Activated CD8-positive, alpha-beta memory T cell treated with anti-CD3 and anti-CD28 coated beads, Interleukin-2, amount 50 U/mL, for 1 hour (primary cell): ENCODE data around the gene TRAPPC14.
A peak's percentile ranks its signal among the peaks of the same experiment; 100 is the strongest.
"Not testable (repeated sequence)": the region's sequence is repeated elsewhere in the genome, so short reads cannot be mapped to it uniquely, and the experiment has no call there.

ENCODE experiments used
- DNase-seq: peaks from one replicate; pipeline ENCODE4 v3.0.0-alpha.2; 2020; ENCODE audit errors: extremely low read depth

The TRAPPC14 gene

DNA sequence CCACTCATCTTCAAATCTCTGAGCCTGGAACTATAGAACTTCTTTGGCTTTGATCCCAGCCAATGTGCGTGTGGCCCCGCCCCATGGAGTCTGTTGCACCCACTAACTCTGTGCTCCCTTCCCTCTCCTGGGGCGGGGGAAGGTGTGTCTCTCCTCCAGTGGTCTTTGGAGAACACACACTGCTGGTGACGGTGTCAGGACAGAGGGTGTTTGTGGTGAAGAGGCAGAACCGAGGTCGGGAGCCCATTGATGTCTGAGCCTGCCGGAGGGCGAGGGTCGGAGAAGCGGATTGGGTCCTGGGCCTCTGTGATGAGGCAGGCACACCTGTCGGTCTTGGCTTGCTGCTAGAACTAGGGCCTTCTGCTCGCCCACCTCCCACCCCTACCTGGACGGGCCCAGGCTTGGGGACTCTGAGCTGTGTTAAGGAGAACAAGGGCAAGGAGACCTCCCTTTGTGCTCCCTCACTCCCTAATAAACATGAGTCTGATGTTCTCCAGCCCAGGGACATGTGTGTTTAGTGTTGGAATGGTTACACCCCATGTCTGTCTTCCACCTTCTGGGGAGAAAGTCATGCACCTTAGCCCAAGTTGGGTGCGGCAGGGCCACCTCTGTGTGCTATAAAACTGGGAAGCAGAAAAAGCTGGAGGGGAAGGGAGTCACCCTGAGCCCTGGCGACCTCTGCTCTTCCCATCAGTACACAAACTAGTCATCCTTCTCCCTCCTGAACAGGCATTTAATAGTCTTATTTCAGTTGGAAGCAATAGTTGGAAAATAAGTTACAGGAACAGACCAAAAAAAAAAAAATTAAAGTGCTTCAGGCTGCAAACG, 4.6 kb downstream of the TRAPPC14 start:
- no peak for DNase-seq

DNA sequence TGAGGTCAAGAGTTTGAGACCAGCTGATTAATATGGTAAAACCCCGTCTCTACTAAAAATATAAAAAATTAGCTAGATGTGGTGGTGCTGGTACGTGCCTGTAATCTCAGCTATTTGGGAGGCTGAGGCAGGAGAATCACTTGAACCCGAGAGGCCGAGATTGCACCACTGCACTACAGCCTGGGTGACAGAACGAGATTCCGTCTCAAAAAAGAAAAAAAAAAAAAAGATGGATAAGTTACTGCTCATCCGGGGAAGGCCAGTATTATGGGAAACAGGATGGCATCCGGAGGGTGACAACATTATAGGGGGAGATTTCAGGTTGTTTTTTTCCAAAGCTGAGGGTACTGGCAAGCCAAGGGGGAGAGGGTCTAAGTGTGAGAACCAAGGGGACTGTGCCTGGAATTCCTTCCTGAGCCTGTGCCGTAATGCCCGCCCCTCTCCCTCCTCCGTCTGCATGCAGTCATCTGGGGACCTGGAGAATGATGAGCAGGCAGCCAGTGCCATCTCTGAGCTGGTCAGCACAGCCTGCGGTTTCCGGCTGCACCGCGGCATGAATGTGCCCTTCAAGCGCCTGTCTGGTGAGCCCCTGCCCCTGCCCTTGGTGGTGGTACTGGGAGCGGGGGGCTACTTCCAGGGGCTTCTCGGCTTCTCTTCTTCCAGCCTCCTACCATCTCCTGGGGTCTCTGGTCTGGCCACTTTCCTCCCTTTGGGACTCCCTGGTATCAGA, 5.4 kb downstream of the TRAPPC14 start:
- no peak for DNase-seq

DNA sequence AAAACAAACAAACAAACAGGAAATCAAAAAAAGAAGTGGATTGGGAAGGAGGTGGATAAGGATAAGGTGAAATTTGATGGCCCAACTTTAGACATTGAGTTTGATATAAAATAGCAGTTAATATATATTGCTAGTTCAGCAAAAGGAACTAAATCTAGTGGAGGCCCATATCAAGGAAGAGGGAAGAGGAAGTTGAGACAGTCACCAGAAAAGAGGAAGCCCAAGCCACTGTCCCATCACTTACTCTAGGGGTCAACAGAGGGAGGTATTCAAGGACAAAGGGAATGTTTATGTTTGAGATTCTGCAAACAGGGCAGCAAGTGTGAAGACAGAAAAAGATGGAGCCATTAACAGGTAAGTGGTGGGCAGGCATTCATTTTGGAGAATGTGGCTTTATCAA, 6.1 kb downstream of the TRAPPC14 start:
- DNase-seq, result no peak

DNA sequence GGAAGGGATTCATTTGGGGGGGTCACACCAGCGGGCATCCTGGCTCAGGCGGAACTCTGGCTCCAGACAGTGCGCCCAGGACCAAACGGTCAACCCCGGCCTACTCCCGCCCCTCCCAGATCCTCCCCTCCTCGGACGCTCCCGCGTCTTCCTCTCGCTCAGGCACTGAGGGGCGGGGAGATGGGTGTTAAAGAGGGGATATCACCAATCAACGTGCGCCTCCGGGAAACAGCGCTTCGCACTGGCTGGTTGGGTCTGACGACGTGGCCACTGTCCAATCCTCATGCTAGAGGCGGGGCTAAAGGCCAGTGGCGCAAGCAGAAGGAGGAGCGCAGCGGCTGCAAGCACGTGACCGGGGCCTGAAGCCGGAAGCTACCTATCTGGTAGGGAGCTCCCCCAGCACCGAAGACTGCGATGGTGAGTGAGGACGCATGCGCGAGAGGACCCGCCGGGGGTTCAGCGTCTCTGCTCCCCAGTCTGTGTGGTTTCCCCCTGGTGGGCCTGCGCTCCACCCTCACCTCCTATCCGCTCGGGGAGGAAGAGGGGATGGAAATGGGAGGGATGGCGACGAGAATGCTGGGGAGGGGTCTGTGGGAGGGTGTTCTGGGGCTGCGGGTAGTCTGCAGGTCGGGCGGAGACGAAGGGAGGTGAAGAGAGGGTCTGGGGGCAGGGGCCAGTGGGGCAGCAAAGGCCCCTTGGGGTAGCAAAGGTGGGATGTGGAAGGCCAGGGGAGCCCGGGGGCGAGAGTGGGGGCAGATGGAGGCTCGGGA, 9.8 kb downstream of the TRAPPC14 start, which contains the start of gene LAMTOR4:
LAMTOR4 (plus strand) TSS at position 360 of the 770 bp plus-strand sequence; CDS start at position 415, 55 bp downstream.
- DNase-seq, result peak; percentile 95

DNA sequence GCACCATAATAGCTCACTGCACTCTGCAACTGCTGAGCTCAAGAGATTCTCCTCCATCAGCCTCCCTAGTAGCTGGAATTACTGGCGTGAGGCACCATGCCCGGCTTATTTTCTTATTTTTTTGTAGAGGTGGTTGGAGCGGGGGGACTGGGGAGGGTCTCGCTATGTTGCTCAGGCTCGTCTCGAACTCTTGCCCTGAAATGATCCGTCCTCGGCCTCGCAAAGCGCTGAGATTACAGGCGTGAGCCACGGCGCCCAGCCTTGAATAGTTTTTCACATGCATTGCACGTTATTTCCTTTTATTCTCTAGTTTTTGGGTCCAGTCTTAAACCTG, 10.3 kb downstream of the TRAPPC14 start:
- no peak for DNase-seq

DNA sequence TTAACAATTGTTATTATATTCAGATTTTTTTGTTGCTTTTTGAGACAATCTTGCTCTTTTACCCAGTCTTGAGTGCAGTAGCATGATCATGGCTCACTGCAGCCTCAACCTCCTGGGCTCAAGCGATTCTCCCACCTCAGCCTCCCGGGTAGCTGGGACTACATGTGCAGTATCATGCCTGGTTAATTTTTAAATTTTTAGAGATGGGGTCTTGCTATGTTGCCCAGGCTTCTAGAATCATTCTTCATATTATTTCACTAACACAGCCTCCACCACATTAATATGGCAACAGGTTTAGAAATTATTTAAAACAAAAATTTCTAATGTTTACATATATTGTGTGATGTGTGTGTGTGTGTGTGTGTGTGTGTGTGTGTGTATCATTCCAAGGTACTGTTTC, 11.2 kb downstream of the TRAPPC14 start:
- no peak for DNase-seq

DNA sequence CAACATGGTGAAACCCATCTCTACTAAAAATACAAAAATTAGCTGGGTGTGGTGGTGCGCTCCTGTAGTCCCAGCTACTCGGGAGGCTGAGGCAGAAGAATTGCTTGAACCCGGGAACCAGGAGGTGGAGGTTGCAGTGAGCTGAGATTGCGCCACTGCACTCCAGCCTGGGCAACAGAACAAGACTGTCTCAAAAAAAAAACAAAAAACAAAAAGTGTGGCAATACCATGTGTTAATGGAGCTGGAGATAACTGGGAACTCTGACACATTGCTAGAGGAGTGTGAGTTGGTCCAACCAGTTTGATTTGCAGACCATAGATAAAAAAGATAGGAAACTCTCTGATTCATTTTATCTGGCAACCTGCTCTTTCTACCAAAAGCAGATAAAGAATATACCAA, 12.2 kb downstream of the TRAPPC14 start:
- not testable (repeated sequence) for DNase-seq

DNA sequence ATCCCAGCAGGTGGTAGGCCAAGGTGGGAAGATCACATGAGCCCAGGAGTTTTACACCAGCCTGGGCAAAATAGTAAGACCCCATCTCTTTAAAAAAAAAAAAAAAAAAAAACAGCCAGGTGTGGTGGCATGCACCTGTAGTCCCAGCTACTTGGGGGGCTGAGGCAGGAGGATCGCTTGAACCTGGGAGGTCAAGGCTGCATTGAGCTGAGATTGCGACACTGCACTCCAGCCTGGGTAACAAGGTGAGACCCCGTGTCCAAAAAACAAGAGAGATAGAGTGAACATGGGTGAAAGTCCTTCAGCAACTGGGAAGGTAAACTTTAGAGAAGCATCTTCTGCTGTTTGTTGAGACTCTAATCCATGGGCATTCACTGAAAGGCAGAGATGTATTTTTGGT, 16.1 kb downstream of the TRAPPC14 start:
- DNase-seq, result no peak

DNA sequence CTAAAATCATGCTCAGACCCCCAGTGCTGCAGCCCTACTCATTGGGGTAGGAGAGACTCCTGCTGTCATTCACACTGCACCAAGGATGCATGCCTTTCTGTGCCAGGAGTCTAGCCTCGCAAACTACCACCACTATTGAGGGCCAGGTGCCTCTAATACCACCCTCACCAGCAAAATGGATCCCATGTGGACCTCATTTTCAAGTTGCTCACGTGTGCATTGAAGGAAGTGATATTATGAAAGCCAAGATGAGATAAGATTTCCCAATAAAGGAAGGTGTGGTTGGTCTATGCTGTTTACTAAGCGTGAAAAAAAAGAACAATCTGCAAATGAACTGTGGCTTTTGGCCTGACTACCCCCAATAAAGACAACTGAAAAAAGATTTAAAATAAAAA, 17.0 kb downstream of the TRAPPC14 start:
- DNase-seq, result no peak

DNA sequence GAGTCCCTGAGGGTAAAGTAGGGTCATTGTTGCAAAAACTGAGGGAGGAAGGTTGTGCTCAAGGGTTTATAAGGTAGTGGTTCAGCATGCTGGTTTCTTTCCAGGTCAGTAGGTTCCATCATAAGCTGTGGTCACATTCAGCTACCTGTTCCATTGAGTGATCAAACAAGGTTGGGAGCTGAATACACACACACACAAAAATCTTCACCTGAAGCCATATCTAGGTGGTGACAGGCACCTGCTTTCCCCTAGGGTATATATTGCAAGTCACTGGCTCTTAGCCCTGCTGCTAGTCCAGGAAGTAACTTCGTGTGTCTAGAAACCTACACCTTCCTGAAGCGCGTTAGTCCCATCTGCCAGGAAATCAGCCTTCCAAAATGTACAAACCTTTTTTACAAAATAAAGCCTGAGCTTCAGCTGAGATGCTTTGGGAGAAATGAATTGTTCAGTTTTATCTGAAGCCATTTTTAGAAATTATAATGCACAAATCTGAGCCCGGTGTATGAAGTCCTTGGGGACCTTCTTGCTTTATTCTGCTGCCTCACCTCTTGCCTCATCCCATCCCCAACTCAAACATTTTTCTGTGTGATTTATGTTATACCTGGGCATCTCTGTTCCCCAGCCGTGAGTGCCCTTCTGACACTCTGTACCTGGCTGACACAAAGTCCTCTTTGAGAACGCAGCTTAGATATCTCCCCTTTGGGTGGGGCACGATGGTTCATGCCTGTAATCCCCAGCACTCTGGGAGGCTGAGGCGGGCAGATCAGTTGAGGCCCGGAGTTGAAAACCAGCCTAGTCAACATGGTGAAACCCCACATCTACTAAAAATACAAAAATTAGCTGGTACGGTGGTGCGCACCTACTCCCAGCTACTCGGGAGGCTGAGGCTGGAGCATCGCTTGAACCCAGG, 20.4 kb downstream of the TRAPPC14 start:
- no peak for DNase-seq

DNA sequence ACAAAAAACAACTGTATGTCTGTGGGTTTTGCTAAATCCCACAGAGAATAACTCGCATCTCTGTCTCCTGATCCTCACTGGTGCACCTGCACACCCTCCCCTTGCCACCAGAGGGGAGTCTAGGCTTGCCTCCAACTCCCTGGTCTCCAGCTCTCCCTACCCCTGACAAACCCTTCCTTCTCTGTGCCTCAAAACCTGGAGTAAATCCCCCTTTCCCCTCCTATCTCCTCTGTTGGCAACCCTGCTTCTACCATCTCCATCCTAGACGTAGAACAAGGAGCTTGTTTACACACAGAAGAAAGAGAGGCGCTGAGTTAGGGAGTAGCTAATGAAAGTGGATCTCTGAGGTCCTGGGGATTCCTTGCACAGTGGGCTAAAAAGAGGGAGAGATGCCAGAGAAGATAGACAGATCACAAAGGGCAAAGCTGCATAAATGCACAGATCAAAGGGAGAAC, 25.8 kb downstream of the TRAPPC14 start:
- no peak for DNase-seq

DNA sequence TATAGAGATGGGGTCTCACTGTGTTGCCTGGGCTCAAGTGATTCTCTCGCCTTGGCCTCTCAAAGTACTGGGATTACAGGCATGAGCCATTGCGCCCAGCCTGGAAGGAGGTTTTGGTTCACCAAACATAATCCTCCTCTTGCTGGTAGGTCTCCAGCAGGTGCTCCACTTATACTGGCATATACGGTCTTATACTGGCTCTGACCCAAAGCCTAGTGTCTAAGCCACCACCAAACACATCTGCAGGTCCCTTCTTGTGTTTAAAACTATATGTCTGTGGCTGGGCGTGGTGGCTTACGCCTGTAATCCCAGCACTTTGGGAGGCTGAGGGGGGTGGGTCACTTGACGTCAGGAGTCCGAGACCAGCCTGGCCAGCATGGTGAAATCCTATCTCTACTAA, 26.4 kb downstream of the TRAPPC14 start:
- no peak for DNase-seq

DNA sequence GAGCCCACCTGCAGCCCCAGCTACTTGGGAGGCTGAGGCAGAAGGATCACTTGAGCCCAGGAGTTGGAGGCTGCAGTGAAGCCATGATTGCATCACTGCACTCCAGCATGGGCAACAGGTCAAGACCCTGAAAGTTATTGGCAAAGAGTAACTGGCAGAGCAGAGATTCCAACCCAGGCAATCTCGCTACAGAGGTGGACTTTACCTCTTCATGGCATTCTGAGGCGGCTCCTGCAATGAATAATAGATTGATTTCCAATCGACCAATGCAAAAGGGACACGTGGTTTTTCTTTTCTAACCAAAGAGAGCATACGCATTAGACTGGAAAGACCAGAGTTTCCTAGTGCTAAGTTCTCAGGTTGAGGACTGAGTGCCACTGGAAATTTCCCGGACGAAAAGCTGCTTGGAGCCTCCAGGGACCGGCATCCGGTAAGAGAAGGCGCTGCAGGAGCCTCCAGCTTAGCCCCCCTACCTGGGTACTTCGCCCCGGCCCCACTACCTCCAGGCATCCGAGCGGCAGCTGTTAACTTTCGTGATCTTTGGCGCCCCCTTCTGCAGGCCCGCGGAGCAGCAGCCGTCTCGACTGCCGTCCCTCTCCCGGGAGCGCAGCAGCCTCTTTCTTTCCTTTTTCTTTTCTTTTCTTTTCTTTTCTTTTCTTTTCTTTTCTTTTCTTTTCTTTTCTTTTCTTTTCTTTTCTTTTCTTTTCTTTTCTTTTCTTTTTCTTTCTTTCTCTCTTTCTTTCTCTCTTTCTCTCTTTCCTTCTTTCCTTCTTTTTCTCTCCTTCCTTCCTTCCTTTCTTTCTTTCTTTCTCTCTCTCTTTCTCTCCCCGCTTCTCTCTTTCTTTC, 27.7 kb downstream of the TRAPPC14 start:
- no peak for DNase-seq

DNA sequence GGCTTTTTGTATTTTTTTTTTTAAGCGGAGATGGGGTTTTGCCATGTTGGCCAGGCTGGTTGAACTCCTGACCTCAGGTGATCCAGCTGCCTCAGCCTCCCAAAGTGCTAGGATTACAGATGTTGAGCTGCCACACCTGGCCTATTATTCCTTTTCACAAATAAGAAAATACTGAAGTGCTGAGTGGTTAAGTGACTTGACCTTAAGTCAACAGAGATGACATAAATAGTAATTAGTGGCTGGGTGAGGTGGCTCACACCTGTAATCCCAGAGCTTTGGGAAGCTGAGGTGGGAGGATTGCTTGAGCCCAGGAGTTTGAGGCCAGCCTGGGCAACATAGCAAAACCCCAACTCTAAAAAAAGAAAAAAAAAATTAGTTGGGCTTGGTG, 28.3 kb downstream of the TRAPPC14 start:
- not testable (repeated sequence) for DNase-seq

DNA sequence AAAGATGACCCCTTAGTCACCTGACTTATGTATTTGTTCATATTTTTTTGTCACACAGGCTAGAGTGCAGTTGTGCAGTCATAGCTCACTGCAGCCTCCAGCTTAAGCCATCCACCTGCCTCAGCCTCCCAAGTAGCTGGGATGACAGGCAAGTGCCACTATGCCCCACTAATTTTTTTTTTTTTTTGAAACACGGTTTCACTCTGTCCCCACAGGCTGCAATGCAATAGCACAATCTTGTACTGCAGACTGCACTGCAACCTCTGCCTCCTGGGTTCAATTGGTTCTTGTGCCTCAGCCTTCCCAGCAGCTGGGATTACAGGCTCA, 29.9 kb downstream of the TRAPPC14 start:
- no peak for DNase-seq

DNA sequence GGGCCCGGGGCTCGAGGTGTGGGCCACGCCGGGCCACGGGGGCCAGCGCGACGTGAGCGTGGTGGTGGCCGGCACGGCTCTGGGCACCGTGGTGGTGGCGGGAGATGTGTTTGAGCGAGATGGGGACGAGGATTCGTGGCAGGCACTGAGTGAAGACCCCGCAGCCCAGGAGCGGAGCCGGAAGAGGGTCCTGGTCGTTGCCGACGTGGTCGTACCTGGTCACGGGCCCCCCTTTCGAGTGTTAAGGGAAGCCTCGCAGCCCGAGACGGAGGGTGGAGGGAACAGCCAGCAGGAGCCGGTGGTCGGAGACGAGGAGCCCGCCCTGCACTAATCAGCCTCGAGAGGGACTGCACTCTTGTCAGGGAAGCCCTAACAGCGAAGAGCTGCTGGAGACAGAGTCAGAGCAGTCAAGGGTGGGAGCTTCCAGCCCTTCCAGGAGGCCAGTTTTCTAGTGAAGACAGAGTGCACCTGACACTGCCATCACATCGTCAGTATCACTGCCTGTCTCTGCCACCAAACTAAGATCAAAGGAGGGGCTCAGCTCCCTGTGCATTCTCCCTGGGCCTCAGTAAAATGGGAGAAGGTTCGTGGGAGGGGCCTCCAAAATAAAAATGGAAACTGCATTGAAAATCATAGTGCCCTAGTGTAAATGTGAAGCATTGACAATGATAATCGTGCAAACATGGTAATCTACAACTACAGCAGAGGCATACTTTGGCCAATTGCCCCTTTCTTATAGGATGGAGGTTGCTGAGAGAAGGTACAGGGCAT, 30.5 kb downstream of the TRAPPC14 start:
- DNase-seq, result no peak

DNA sequence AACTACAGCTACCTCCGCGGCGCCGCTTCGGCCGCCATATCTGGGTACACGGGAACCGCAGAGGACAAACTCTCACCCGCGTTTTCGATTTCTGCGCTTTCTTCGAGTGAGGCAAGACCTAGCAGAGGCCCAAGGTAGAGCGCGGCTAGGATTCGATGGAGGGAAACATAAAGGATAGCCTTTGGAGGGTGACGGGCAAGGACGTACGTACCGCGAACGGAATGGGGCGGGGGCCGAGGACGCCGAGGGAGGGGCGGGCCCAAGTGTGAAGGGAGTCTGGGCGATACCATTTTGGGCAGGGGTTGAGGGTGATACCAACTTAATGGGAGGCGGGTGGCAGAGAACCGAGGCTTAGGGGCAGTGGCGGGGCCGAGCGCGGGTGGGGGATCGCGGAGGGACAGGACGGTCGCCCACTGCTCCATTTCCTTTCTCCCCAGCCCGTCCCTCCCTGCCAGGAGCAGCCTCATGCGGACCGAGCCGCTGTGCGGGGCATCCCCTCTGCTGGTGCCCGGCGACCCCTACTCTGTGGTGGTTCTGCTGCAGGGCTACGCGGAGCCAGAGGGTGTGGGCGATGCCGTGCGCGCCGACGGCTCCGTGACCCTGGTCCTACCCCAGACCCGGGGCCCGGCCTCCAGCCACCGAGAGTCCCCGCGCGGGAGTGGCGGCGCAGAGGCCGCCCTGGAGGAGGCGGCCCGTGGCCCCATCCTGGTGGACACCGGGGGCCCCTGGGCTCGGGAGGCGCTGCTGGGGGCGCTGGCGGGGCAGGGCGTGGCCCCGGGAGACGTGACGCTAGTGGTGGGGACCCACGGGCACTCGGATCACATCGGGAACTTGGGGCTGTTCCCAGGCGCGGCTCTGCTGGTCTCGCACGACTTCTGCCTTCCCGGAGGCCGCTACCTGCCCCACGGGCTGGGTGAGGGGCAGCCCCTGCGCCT, 31.3 kb downstream of the TRAPPC14 start, which contains the start of gene MBLAC1:
MBLAC1 (plus strand) TSS at position 37 of the 935 bp plus-strand sequence; CDS start at position 466, 429 bp downstream.
- peak; percentile 86 for DNase-seq

DNA sequence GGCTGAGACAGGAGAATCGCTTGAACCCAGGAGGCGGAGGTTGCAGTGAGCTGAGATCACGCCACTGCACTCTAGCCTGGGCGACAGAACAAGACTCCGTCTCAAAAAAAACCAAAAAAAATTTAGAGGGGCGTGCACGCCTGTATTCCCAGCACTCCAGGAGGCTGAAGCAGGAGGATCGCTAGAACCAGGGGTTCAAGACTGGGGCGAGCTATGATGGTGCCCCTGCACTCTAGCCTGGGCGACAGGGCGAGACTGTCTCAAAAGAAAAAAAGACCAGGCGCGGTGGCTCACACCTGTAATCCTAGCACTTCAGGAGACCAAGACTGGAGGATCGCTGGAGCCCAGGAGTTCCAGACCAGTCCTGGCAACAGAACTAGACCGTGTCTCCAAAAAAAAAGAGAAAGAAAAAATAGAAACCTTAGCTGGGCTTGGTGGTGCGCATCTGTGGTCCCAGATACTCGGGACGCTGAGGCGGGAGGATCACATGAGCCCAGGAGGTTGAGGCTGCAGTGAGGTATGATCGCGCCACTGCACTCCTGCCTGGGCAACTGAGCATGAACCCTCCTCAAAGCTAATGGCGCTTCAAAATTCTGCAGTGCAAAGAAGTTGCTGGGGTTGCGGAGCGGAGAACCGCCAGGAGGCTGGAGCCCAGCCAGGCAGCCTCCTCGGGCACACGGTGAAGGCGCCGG, 32.1 kb downstream of the TRAPPC14 start:
- no peak for DNase-seq
